ENCODE data around the gene PDLIM3. TPM values are rescaled to one million over a fixed set of nuclear protein-coding genes. Genes with fewer than 3 reads are reported as not detected.

Gene PDLIM3
- total RNA-seq, 1 experiment from 2014 or later: 0.47 TPM

DNA sequence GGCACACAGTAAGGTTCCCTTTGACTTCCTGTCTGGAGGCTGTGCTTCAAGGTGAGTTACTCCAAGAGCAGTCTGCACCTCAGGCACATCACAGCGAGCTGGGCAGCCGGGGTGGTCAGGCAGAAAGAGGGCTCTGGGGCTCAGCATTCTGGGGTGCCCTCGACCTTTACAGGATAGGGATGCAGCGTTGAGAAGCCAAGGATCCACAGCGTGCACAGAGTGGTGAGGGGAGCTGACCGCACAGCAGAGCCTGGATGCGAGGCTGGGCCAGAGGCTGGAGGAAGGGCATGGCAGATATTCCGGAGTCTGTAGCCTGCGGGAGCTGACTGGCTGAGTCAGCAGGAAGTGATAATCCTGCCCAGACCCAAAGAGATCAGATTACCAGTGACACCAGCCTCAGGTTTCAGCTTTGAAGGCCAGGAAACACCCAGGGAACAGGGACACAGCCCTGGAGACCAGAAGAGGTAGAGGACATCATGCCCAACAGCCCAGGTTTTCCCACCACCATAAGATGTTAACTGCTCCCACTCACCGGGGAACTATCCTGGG, 38.4 kb upstream of the PDLIM3 start:
- H3K4me3 ChIP-seq (ENCODE audit: low read length): peak overlapping the region; percentile 14; the same call in 1 of the 2 replicates
- no TSS peak for BruUV-seq (replicated peaks)
- peaks cover 11% of the 10 kb centered on the region for H3K4me1 ChIP-seq (ENCODE audit: insufficient read depth, low read length)
- H4K20me1 ChIP-seq (ENCODE audit: low read length): no peaks in the 10 kb centered on the region
- H2AFZ ChIP-seq (ENCODE audit: low read length): peak overlapping the region; percentile 78
- no peaks in the 10 kb centered on the region for H3K79me2 ChIP-seq (ENCODE audit: low read length)
- POLR2A ChIA-PET (ENCODE audit: unreplicated experiment): no interaction called here
- ATAC-seq: peak; percentile 98
- H3K36me3 ChIP-seq (ENCODE audit: low read depth, low read length): no peaks in the 10 kb centered on the region
- DNase-seq: peak; percentile 84
- no peaks in the 10 kb centered on the region for H3K27me3 ChIP-seq (ENCODE audit: low read length)
- no peaks in the 10 kb centered on the region for H3K9me3 ChIP-seq (ENCODE audit: low read length)
- no peaks in the 10 kb centered on the region for H3F3A ChIP-seq (ENCODE audit: low read length, unreplicated experiment)
- peak overlapping the region; percentile 66 for H3K27ac ChIP-seq (ENCODE audit: low read length)
- intact Hi-C loops (cut with micrococcal nuclease): no loop called here
- TF ChIP-seq, protein P1, sequence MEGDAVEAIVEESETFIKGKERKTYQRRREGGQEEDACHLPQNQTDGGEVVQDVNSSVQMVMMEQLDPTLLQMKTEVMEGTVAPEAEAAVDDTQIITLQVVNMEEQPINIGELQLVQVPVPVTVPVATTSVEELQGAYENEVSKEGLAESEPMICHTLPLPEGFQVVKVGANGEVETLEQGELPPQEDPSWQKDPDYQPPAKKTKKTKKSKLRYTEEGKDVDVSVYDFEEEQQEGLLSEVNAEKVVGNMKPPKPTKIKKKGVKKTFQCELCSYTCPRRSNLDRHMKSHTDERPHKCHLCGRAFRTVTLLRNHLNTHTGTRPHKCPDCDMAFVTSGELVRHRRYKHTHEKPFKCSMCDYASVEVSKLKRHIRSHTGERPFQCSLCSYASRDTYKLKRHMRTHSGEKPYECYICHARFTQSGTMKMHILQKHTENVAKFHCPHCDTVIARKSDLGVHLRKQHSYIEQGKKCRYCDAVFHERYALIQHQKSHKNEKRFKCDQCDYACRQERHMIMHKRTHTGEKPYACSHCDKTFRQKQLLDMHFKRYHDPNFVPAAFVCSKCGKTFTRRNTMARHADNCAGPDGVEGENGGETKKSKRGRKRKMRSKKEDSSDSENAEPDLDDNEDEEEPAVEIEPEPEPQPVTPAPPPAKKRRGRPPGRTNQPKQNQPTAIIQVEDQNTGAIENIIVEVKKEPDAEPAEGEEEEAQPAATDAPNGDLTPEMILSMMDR (conservative IDR thresholded peaks at IDR 0.05; ENCODE audit: low read depth, low read length): no peak
- TF ChIP-seq EZH2 (IDR thresholded peaks at IDR 0.05; ENCODE audit: low read length, unreplicated experiment) (no peak), EZH2phosphoT487 (IDR thresholded peaks at IDR 0.05; ENCODE audit: borderline replicate concordance, low read length) (no peak)
- H3K4me2 ChIP-seq (ENCODE audit: low read length): peak overlapping the region; percentile 80
- H3K9ac ChIP-seq (ENCODE audit: low read length): peak overlapping the region; percentile 42; the same call in 1 of the 2 replicates
- CTCF ChIA-PET: interaction anchor here (0.5 kb wide), 1 partner anchor 481 kb away, joined by 3 read pairs; no protein-coding TSS in a partner anchor
- no peaks in the 10 kb centered on the region for H3K9me2 ChIP-seq (replicated peaks; ENCODE audit: low read length)

DNA sequence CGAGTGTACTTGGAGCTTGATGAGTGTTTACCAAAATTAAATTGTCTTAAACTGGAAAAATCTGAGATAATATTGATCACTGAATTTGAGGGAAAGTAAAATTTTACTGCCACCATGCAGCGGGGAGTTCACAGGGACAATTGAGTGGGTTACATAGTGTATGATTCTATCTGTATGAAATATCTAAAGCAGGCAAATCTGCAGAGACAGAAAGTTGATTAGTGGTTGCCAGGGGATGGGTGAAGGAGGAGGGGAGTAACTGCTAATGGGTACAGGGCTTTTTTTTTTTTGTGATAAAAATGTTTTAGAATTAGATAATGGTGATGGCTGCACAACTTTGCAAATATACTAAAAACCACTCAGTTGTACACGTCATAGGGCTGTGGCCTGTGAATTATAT, 35.4 kb upstream of the PDLIM3 start:
- Histone ChIP-seq H3K4me2 (ENCODE audit: low read length) (no peak overlapping the region), H3K9me2 (replicated peaks; ENCODE audit: low read length) (no peaks in the 10 kb centered on the region), H3K9ac (ENCODE audit: low read length) (no peak overlapping the region), H2AFZ (ENCODE audit: low read length) (no peak overlapping the region), H3K9me3 (ENCODE audit: low read length) (no peaks in the 10 kb centered on the region), H4K20me1 (ENCODE audit: low read length) (no peaks in the 10 kb centered on the region), H3K4me3 (ENCODE audit: low read length) (no peak overlapping the region), H3K4me1 (ENCODE audit: insufficient read depth, low read length) (peaks cover 11% of the 10 kb centered on the region), H3K36me3 (ENCODE audit: low read depth, low read length) (no peaks in the 10 kb centered on the region), H3F3A (ENCODE audit: low read length, unreplicated experiment) (no peaks in the 10 kb centered on the region), H3K27ac (ENCODE audit: low read length) (no peak overlapping the region), H3K27me3 (ENCODE audit: low read length) (no peaks in the 10 kb centered on the region), H3K79me2 (ENCODE audit: low read length) (no peaks in the 10 kb centered on the region)
- no peak for DNase-seq
- no peak for ATAC-seq
- ChIA-PET CTCF (no interaction called here), POLR2A (ENCODE audit: unreplicated experiment) (no interaction called here)
- TF ChIP-seq, protein P1 (conservative IDR thresholded peaks at IDR 0.05; ENCODE audit: low read depth, low read length): no peak
- TF ChIP-seq EZH2phosphoT487 (IDR thresholded peaks at IDR 0.05; ENCODE audit: borderline replicate concordance, low read length) (no peak), EZH2 (IDR thresholded peaks at IDR 0.05; ENCODE audit: low read length, unreplicated experiment) (no peak)
- intact Hi-C loops (cut with micrococcal nuclease): no loop called here
- BruUV-seq (replicated peaks): no TSS peak

Measured in PC-3 (cell line).